Natural killer cell (primary cell): ENCODE measurements around the gene SPRR2B. TPM values are rescaled to one million over a fixed set of nuclear protein-coding genes. Genes with fewer than 3 reads are reported as not detected.

Experiments
- ATAC-seq, 3 donors: fragments of 150-1000 bp in 2 of 3; fragments of 200-7000 bp in 1 of 3; cut with Tn5 transposase; 1 replicate in 1 of 3; 2 replicates in 2 of 3; pipeline ENCODE4 v1.10.0; 2021; ENCODE audit warnings: mild to moderate bottlenecking in 2 of 3, moderate library complexity in 2 of 3
- DNase-seq, 2 donors: peaks; one replicate each; pipeline versions ENCODE4 v3.0.0 to v3.0.0-alpha.2; 2013 to 2021; ENCODE audit warnings: mixed read lengths in 1 of 2
- H3K27ac ChIP-seq: one replicate; pipeline ENCODE4 v1.5.1; 2013; ENCODE audit warnings: mild to moderate bottlenecking, low read length
- H3K27me3 ChIP-seq: one replicate; pipeline ENCODE4 v1.6.1; 2013; ENCODE audit warnings: low read length; ENCODE audit not compliant: control insufficient read depth, insufficient read depth
- H3K36me3 ChIP-seq: one replicate; pipeline ENCODE4 v1.6.1; 2013; ENCODE audit warnings: low read length; ENCODE audit not compliant: control insufficient read depth, insufficient read depth
- H3K4me1 ChIP-seq: one replicate; pipeline ENCODE4 v1.6.1; 2013; ENCODE audit warnings: low read length; ENCODE audit not compliant: control insufficient read depth, insufficient read depth
- H3K4me3 ChIP-seq: one replicate; pipeline ENCODE4 v1.5.1; 2013; ENCODE audit warnings: low read length
- H3K9me3 ChIP-seq: one replicate; pipeline ENCODE4 v1.6.1; 2013; ENCODE audit warnings: low read length; ENCODE audit not compliant: control insufficient read depth, insufficient read depth
- H3K27ac Mint-ChIP-seq, 2 donors: one replicate each; pipeline ENCODE4 v1.8.0; 2022; ENCODE audit warnings: mild to moderate bottlenecking in 2 of 2, mixed read lengths in 2 of 2, moderate library complexity in 1 of 2
- H3K27me3 Mint-ChIP-seq, 2 donors: one replicate each; pipeline ENCODE4 v1.8.0; 2022; ENCODE audit warnings: low read depth in 2 of 2, mixed read lengths in 2 of 2
- H3K36me3 Mint-ChIP-seq: one replicate; pipeline ENCODE4 v1.8.0; 2022; ENCODE audit warnings: mixed read lengths
- H3K4me1 Mint-ChIP-seq, 2 donors: one replicate each; pipeline ENCODE4 v1.8.0; 2022; ENCODE audit warnings: mixed read lengths in 2 of 2
- H3K4me3 Mint-ChIP-seq: one replicate; pipeline ENCODE4 v1.8.0; 2022; ENCODE audit warnings: mild to moderate bottlenecking, moderate library complexity, mixed read lengths
- H3K9me3 Mint-ChIP-seq, 2 donors: one replicate each; pipeline ENCODE4 v1.8.0; 2022; ENCODE audit warnings: mixed read lengths in 2 of 2
- WGBS: methylation state at CpG from one replicate; pipeline ENCODE4 v1.1.7; 2013; ENCODE audit warnings: missing lambda C conversion rate; ENCODE audit not compliant: insufficient coverage; 5-methylcytosine and 5-hydroxymethylcytosine counted together
- intact Hi-C: fragments of 100-400 bp; cut with micrococcal nuclease; formaldehyde crosslinking; loops from one replicate; pipeline ENCODE4 v1.14.2; 2022
- total RNA-seq, 4 donors: library from RNA; stranded (reverse); fragments of 120-200 nt in 1 of 4; gene quantifications; one replicate each; pipeline versions ENCODE4 v1.2.3 to v1.2.4, GENCODE V29; 2013 to 2022
- TF ChIP-seq, protein P1 (sequence below): fragments of 200-600 bp; IDR thresholded peaks from one replicate; pipeline ENCODE4 v1.8.0; 2022; ENCODE audit warnings: antibody characterized with exemption

Gene SPRR2B
- total RNA-seq, 3 donors from 2014 or later (not counting 1 experiment from before 2014, with no cell fraction given), result not detected

DNA sequence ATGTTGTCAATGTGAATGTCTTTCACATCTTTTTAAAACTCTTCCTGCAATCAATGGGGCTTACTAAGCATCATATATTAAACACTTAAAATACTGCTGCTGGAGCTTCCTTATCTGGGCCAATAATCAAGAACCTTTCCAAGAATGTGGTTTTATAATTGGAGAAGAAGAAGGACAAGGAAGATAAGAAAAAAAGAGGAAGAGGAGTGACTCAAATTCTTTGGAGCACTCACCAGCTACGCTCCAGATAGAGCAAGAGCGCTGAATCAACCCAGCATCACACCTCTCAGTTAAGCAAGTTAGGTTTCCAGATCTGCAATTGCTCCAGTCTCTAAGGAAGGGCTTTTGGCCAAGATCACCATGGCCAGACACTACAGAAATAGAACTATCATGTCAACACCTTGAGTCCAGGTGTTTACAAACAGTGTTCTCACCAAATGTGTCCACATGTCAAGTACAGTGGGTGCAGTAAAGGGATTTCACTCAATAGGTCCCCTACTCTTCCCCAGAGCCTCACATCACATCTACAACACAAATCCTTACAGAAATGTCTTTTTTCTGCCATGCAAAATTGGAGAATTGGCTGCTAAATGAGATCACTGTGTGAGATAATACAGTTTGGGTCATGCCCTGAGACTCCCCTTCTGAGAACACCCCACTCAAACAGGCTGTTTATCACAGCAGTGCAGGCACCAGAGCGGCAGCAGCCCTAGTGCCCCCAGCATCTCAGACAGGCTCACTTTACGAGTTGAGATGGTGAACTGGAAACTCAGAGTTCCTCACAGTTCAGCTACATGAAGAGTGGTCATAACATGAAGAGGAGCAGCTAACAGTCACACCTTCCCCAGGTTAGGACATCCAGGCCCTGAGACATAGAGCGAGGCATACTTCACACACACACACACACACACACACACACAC, 1.7 kb upstream of the SPRR2B start:
- peaks cover 6 to 8% of the 10 kb centered on the region in 2 donors for H3K27me3 Mint-ChIP-seq

DNA sequence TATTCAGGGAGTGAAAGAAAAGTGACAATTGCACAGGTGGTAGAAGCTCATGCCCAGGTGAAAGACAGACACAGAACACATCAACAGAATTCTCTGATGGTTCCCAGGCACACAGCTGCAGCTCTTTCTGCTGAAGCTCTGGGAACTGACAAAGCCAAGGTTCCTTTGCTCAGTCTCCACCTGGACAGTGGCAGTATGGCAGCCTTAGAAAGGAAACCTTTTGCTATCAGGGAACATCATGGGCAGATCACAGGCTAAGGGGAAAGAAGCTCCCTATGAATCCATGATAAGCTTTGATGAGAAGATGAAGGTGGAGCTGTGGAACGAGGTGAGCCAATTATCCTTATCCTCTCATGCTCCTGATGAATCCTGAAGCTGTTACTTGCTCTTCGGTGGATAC, 1.2 kb downstream of the SPRR2B start:
- H3K9me3 Mint-ChIP-seq, result no peaks in the 10 kb centered on the region
- H3K27ac Mint-ChIP-seq, result no peak overlapping the region
- no peak for DNase-seq
- intact Hi-C loops, result no loop called here
- peaks cover 6 to 8% of the 10 kb centered on the region in 2 donors for H3K27me3 Mint-ChIP-seq
- TF ChIP-seq, protein P1, sequence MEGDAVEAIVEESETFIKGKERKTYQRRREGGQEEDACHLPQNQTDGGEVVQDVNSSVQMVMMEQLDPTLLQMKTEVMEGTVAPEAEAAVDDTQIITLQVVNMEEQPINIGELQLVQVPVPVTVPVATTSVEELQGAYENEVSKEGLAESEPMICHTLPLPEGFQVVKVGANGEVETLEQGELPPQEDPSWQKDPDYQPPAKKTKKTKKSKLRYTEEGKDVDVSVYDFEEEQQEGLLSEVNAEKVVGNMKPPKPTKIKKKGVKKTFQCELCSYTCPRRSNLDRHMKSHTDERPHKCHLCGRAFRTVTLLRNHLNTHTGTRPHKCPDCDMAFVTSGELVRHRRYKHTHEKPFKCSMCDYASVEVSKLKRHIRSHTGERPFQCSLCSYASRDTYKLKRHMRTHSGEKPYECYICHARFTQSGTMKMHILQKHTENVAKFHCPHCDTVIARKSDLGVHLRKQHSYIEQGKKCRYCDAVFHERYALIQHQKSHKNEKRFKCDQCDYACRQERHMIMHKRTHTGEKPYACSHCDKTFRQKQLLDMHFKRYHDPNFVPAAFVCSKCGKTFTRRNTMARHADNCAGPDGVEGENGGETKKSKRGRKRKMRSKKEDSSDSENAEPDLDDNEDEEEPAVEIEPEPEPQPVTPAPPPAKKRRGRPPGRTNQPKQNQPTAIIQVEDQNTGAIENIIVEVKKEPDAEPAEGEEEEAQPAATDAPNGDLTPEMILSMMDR, result no peak
- no peak overlapping the region for H3K4me3 Mint-ChIP-seq
- no peaks in the 10 kb centered on the region for H3K36me3 Mint-ChIP-seq
- Histone ChIP-seq H3K27me3 (peaks cover 2% of the 10 kb centered on the region), H3K4me1 (no peaks in the 10 kb centered on the region), H3K4me3 (no peak overlapping the region), H3K36me3 (no peaks in the 10 kb centered on the region), H3K27ac (no peak overlapping the region), H3K9me3 (no peaks in the 10 kb centered on the region)
- H3K4me1 Mint-ChIP-seq, result no peaks in the 10 kb centered on the region
- no peak for ATAC-seq
- WGBS, result 64% methylated on average over 1 of the region's 2 CpGs

More for the DNA sequence above, 1.7 kb upstream of the SPRR2B start:
- intact Hi-C loops, result no loop called here
- H3K4me1 Mint-ChIP-seq, result no peaks in the 10 kb centered on the region
- ATAC-seq, result no peak
- H3K9me3 ChIP-seq, result no peaks in the 10 kb centered on the region
- H3K36me3 Mint-ChIP-seq, result no peaks in the 10 kb centered on the region
- peaks cover 2% of the 10 kb centered on the region for H3K27me3 ChIP-seq
- no peak overlapping the region for H3K4me3 ChIP-seq
- H3K27ac Mint-ChIP-seq, result no peak overlapping the region
- TF ChIP-seq, protein P1, result no peak
- no peak overlapping the region for H3K27ac ChIP-seq
- no peaks in the 10 kb centered on the region for H3K9me3 Mint-ChIP-seq
- no peaks in the 10 kb centered on the region for H3K36me3 ChIP-seq
- no peak overlapping the region for H3K4me3 Mint-ChIP-seq
- no peaks in the 10 kb centered on the region for H3K4me1 ChIP-seq
- DNase-seq, result no peak
- 68% methylated on average over 5 of the region's 5 CpGs for WGBS

DNA sequence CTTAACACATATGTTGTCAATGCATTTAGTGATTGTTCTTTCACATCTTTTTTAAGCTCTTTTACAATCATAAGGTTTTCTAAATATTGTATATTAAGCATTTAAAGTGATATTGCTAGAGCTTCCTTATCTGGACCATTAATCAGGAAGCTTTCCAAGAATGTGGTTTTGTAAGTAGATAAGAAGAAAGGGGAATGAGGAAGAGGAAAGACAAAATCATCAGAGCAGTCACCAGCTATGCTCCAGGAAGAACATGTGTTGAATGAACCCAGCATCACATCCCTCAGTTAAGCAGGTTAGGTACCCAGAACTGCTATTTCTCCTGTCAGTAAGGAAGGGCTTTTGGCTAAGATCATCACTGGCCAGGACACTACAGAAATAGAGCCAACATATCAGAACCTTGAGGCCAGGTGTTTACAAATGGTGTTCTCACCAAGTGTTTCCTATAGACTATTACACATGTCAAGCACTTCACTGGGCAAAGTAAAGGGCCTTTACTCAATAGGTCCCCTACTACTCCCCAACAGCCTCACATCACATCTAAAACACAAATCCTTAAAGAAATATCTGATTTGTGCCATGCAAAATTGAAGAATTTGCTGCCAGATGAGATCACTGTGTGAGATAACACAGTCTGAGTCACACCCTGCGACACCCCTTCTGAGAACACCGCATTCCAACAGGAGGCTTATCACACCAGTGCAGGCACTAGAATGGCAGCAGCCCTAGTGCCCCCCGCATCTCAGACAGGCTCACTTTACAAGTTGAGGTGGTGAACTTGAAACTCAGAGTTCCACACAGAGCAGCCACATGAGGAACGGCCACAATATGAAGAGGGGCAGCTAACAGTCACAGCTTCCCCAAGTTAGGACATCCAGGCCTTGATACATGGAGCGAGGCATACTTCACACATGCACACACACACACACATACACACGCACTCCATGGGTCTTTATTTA, 12.3 kb downstream of the SPRR2B start:
- ATAC-seq (no peak), DNase-seq (no peak)
- no peaks in the 10 kb centered on the region for H3K4me1 Mint-ChIP-seq
- WGBS, result 57% methylated on average over 6 of the region's 6 CpGs
- TF ChIP-seq, protein P1, result no peak
- H3K27ac Mint-ChIP-seq, result no peak overlapping the region
- H3K27ac ChIP-seq, result no peak overlapping the region
- no peak overlapping the region for H3K4me3 ChIP-seq
- H3K36me3 ChIP-seq, result no peaks in the 10 kb centered on the region
- no peak overlapping the region for H3K4me3 Mint-ChIP-seq
- no peaks in the 10 kb centered on the region for H3K9me3 ChIP-seq
- peaks cover 14 to 44% of the 10 kb centered on the region in 2 donors for H3K27me3 Mint-ChIP-seq
- intact Hi-C loops, result no loop called here
- H3K4me1 ChIP-seq, result no peaks in the 10 kb centered on the region
- no peaks in the 10 kb centered on the region for H3K9me3 Mint-ChIP-seq
- no peaks in the 10 kb centered on the region for H3K36me3 Mint-ChIP-seq
- no peaks in the 10 kb centered on the region for H3K27me3 ChIP-seq
